Immature natural killer cell (primary cell): ENCODE measurements around the gene NDUFA11. TPM values are rescaled to one million over a fixed set of nuclear protein-coding genes. Genes with fewer than 3 reads are reported as not detected.

Experiments used
- DNase-seq, 3 donors: peaks; one replicate each; pipeline ENCODE4 v3.0.0; 2022; ENCODE audit warnings: mixed read lengths in 1 of 3
- H3K27ac Mint-ChIP-seq, 6 donors: one replicate each; pipeline ENCODE4 v1.8.0; 2020; ENCODE audit warnings: mixed read lengths in 6 of 6, mild to moderate bottlenecking in 5 of 6, inconsistent platforms in 4 of 6, moderate library complexity in 3 of 6
- H3K27me3 Mint-ChIP-seq, 3 donors: one replicate each; pipeline ENCODE4 v1.8.0; 2020 to 2021; ENCODE audit warnings: low read depth in 3 of 3, mild to moderate bottlenecking in 3 of 3, mixed read lengths in 3 of 3, moderate library complexity in 3 of 3, inconsistent platforms in 1 of 3
- H3K36me3 Mint-ChIP-seq, 3 donors: one replicate each; pipeline ENCODE4 v1.8.0; 2020; ENCODE audit warnings: mixed read lengths in 3 of 3, inconsistent platforms in 2 of 3, mild to moderate bottlenecking in 2 of 3
- H3K4me1 Mint-ChIP-seq, 2 donors: one replicate each; pipeline ENCODE4 v1.8.0; 2020; ENCODE audit warnings: inconsistent platforms in 2 of 2, mild to moderate bottlenecking in 2 of 2, mixed read lengths in 2 of 2, moderate library complexity in 1 of 2
- H3K4me3 Mint-ChIP-seq, 5 donors: one replicate each; pipeline ENCODE4 v1.8.0; 2020; ENCODE audit warnings: mild to moderate bottlenecking in 5 of 5, mixed read lengths in 5 of 5, inconsistent platforms in 3 of 5, moderate library complexity in 3 of 5
- H3K9me3 Mint-ChIP-seq, 6 donors: one replicate each; pipeline ENCODE4 v1.8.0; 2020; ENCODE audit warnings: mild to moderate bottlenecking in 6 of 6, mixed read lengths in 6 of 6, inconsistent platforms in 4 of 6, moderate library complexity in 3 of 6
- polyA plus RNA-seq, 3 donors: library from polyadenylated mRNA; unstranded; fragments of 300-500 nt; fragmentation: Illumina TruSeq; gene quantifications; one replicate each; pipeline ENCODE4 v1.2.3, GENCODE V29; 2021

NDUFA11 gene
- polyA plus RNA-seq, 3 donors from 2014 or later, result 329 to 666 (median 378) TPM

- no peak overlapping the region for H3K27ac Mint-ChIP-seq
- H3K4me1 Mint-ChIP-seq, result peaks cover 21 to 42% of the 10 kb centered on the region in 2 donors
- H3K4me3 Mint-ChIP-seq, result no peak overlapping the region
- peaks cover 0 to 6% (median 2%) of the 10 kb centered on the region in 3 donors for H3K36me3 Mint-ChIP-seq
- peaks cover 2 to 4% (median 3%) of the 10 kb centered on the region in 3 donors for H3K27me3 Mint-ChIP-seq
- DNase-seq, result no peak
- no peaks in the 10 kb centered on the region for H3K9me3 Mint-ChIP-seq
Measured at GRCh38 chr19:5940260-5941208, 36.9 kb upstream of the NDUFA11 start.

GRCh38 chr19:5937550-5937949 is 34.0 kb upstream of the NDUFA11 start:
- H3K9me3 Mint-ChIP-seq, result peaks cover 0 to 3% (median 0%) of the 10 kb centered on the region in 6 donors
- peaks cover 0 to 6% (median 2%) of the 10 kb centered on the region in 3 donors for H3K27me3 Mint-ChIP-seq
- H3K36me3 Mint-ChIP-seq, result peaks cover 0 to 6% (median 4%) of the 10 kb centered on the region in 3 donors
- no peak for DNase-seq
- peaks cover 4 to 16% of the 10 kb centered on the region in 2 donors for H3K4me1 Mint-ChIP-seq
- no peak overlapping the region for H3K4me3 Mint-ChIP-seq
- peak overlapping the region in 1 of 6 donors; percentile 51 for H3K27ac Mint-ChIP-seq

- Mint-ChIP-seq H3K4me3 (no peak overlapping the region), H3K36me3 (peaks cover 0 to 7% (median 4%) of the 10 kb centered on the region in 3 donors), H3K9me3 (peaks cover 0 to 3% (median 0%) of the 10 kb centered on the region in 6 donors), H3K27me3 (peaks cover 0 to 6% (median 2%) of the 10 kb centered on the region in 3 donors), H3K4me1 (peaks cover 2 to 11% of the 10 kb centered on the region in 2 donors), H3K27ac (no peak overlapping the region)
- DNase-seq, result no peak
Measured at GRCh38 chr19:5936292-5936592, 32.7 kb upstream of the NDUFA11 start.

GRCh38 chr19:5935473-5936291 is 32.1 kb upstream of the NDUFA11 start:
- Mint-ChIP-seq H3K27ac (no peak overlapping the region), H3K36me3 (peaks cover 0 to 9% (median 4%) of the 10 kb centered on the region in 3 donors), H3K4me3 (no peak overlapping the region), H3K4me1 (peaks cover 2 to 11% of the 10 kb centered on the region in 2 donors), H3K27me3 (peaks cover 0 to 2% (median 2%) of the 10 kb centered on the region in 3 donors), H3K9me3 (peaks cover 0 to 3% (median 0%) of the 10 kb centered on the region in 6 donors)
- no peak for DNase-seq

- peaks cover 0 to 9% (median 4%) of the 10 kb centered on the region in 3 donors for H3K36me3 Mint-ChIP-seq
- H3K4me1 Mint-ChIP-seq, result peaks cover 2 to 11% of the 10 kb centered on the region in 2 donors
- H3K9me3 Mint-ChIP-seq, result peaks cover 0 to 3% (median 0%) of the 10 kb centered on the region in 6 donors
- H3K27me3 Mint-ChIP-seq, result peaks cover 0 to 2% (median 2%) of the 10 kb centered on the region in 3 donors
- no peak for DNase-seq
- H3K4me3 Mint-ChIP-seq, result no peak overlapping the region
- H3K27ac Mint-ChIP-seq, result no peak overlapping the region
Measured at GRCh38 chr19:5934774-5935472, 31.3 kb upstream of the NDUFA11 start.

GRCh38 chr19:5934069-5934401 is 30.4 kb upstream of the NDUFA11 start:
- Mint-ChIP-seq H3K4me1 (peaks cover 0 to 11% of the 10 kb centered on the region in 2 donors), H3K27ac (no peak overlapping the region), H3K9me3 (peaks cover 0 to 3% (median 0%) of the 10 kb centered on the region in 6 donors), H3K36me3 (peaks cover 0 to 6% (median 4%) of the 10 kb centered on the region in 3 donors), H3K27me3 (peaks cover 0 to 2% (median 2%) of the 10 kb centered on the region in 3 donors), H3K4me3 (no peak overlapping the region)
- no peak for DNase-seq

- Mint-ChIP-seq H3K4me1 (peaks cover 0 to 11% of the 10 kb centered on the region in 2 donors), H3K27ac (peak overlapping the region in 1 of 6 donors; percentile 80), H3K36me3 (peaks cover 0 to 10% (median 4%) of the 10 kb centered on the region in 3 donors), H3K27me3 (peaks cover 0 to 2% (median 2%) of the 10 kb centered on the region in 3 donors), H3K4me3 (no peak overlapping the region), H3K9me3 (peaks cover 0 to 3% (median 0%) of the 10 kb centered on the region in 6 donors)
- no peak for DNase-seq
Measured at GRCh38 chr19:5933391-5934068, 29.9 kb upstream of the NDUFA11 start.

- DNase-seq, result no peak
- Mint-ChIP-seq H3K9me3 (peaks cover 0 to 3% (median 0%) of the 10 kb centered on the region in 6 donors), H3K27me3 (peaks cover 0 to 2% (median 2%) of the 10 kb centered on the region in 3 donors), H3K4me1 (peaks cover 0 to 8% of the 10 kb centered on the region in 2 donors), H3K4me3 (no peak overlapping the region), H3K27ac (no peak overlapping the region), H3K36me3 (peaks cover 4 to 18% (median 11%) of the 10 kb centered on the region in 3 donors)
Measured at GRCh38 chr19:5932609-5933262, 29.1 kb upstream of the NDUFA11 start.

- H3K4me3 Mint-ChIP-seq, result no peak overlapping the region
Measured at GRCh38 chr19:5932146-5932545, 28.6 kb upstream of the NDUFA11 start.

GRCh38 chr19:5931251-5931650 is 27.7 kb upstream of the NDUFA11 start:
- H3K36me3 Mint-ChIP-seq, result peaks cover 4 to 18% (median 12%) of the 10 kb centered on the region in 3 donors
- peaks cover 0 to 3% (median 0%) of the 10 kb centered on the region in 6 donors for H3K9me3 Mint-ChIP-seq
- H3K4me3 Mint-ChIP-seq, result no peak overlapping the region
- H3K4me1 Mint-ChIP-seq, result no peaks in the 10 kb centered on the region
- peak overlapping the region in 1 of 6 donors; percentile 46 for H3K27ac Mint-ChIP-seq
- DNase-seq, result no peak
- peaks cover 0 to 2% (median 0%) of the 10 kb centered on the region in 3 donors for H3K27me3 Mint-ChIP-seq

More at GRCh38 chr19:5932146-5932545, 28.6 kb upstream of the NDUFA11 start:
- no peak overlapping the region for H3K27ac Mint-ChIP-seq
- peaks cover 0 to 2% of the 10 kb centered on the region in 2 donors for H3K4me1 Mint-ChIP-seq
- H3K27me3 Mint-ChIP-seq, result peaks cover 0 to 2% (median 2%) of the 10 kb centered on the region in 3 donors
- peaks cover 0 to 3% (median 0%) of the 10 kb centered on the region in 6 donors for H3K9me3 Mint-ChIP-seq
- H3K36me3 Mint-ChIP-seq, result peaks cover 4 to 18% (median 12%) of the 10 kb centered on the region in 3 donors
- no peak for DNase-seq

GRCh38 chr19:5929625-5930024 is 26.0 kb upstream of the NDUFA11 start:
- peaks cover 0 to 2% (median 0%) of the 10 kb centered on the region in 3 donors for H3K27me3 Mint-ChIP-seq
- peaks cover 0 to 3% (median 0%) of the 10 kb centered on the region in 6 donors for H3K9me3 Mint-ChIP-seq
- no peak for DNase-seq
- no peak overlapping the region for H3K27ac Mint-ChIP-seq
- peaks cover 4 to 22% (median 10%) of the 10 kb centered on the region in 3 donors for H3K36me3 Mint-ChIP-seq
- no peaks in the 10 kb centered on the region for H3K4me1 Mint-ChIP-seq
- H3K4me3 Mint-ChIP-seq, result no peak overlapping the region

- Mint-ChIP-seq H3K9me3 (peaks cover 0 to 3% (median 0%) of the 10 kb centered on the region in 6 donors), H3K4me1 (no peaks in the 10 kb centered on the region), H3K36me3 (peaks cover 4 to 24% (median 11%) of the 10 kb centered on the region in 3 donors)
Measured at GRCh38 chr19:5929179-5929578, 25.6 kb upstream of the NDUFA11 start.

More at GRCh38 chr19:5929179-5929578, 25.6 kb upstream of the NDUFA11 start:
- Mint-ChIP-seq H3K27ac (no peak overlapping the region), H3K27me3 (peaks cover 0 to 2% (median 0%) of the 10 kb centered on the region in 3 donors), H3K4me3 (no peak overlapping the region)
- no peak for DNase-seq
